Activated CD4-positive, alpha-beta T cell treated with anti-CD3 and anti-CD28 coated beads for 36 hours (primary cell): ENCODE data around the gene CALHM2. TPM values are rescaled to one million over a fixed set of nuclear protein-coding genes. Genes with fewer than 3 reads are reported as not detected.

Source experiments
- ATAC-seq: fragments of 200-7000 bp; cut with Tn5 transposase; one replicate; pipeline ENCODE4 v1.10.0; 2021; ENCODE audit warnings: mild to moderate bottlenecking, moderate library complexity
- CTCF ChIA-PET: fragments of 350-600 bp; sonication (Branson Sonifier 250); formaldehyde crosslinking; loops from one replicate; lab custom pipeline; 2021; ENCODE audit warnings: antibody characterized with exemption; lab: Charles Lee
- POLR2A ChIA-PET: fragments of 350-600 bp; sonication (Branson Sonifier 250); formaldehyde crosslinking; loops from one replicate; lab custom pipeline; 2021; ENCODE audit warnings: antibody characterized with exemption, inconsistent platforms; lab: Charles Lee
- DNase-seq: peaks from one replicate; pipeline ENCODE4 v3.0.0-alpha.2; 2020
- H3K27ac Mint-ChIP-seq: one replicate; pipeline ENCODE4 v1.8.0; 2021; ENCODE audit warnings: mixed read lengths
- H3K27me3 Mint-ChIP-seq: one replicate; pipeline ENCODE4 v1.8.0; 2021; ENCODE audit warnings: mixed read lengths
- H3K36me3 Mint-ChIP-seq: one replicate; pipeline ENCODE4 v1.8.0; 2021; ENCODE audit warnings: low read depth, mixed read lengths
- H3K4me1 Mint-ChIP-seq: one replicate; pipeline ENCODE4 v1.8.0; 2021; ENCODE audit warnings: mixed read lengths
- H3K4me3 Mint-ChIP-seq: one replicate; pipeline ENCODE4 v1.8.0; 2021; ENCODE audit warnings: mild to moderate bottlenecking, moderate library complexity, mixed read lengths
- H3K9me3 Mint-ChIP-seq: one replicate; pipeline ENCODE4 v1.8.0; 2021; ENCODE audit warnings: low read depth, mixed read lengths
- intact Hi-C, 2 experiments: fragments of 100-400 bp; cut with DNase I in 1 of 2; cut with micrococcal nuclease in 1 of 2; formaldehyde crosslinking; loops; one replicate each; pipeline versions ENCODE4 v1.14.2 to v1.15.1; 2022 to 2024; cut with DNase I, micrococcal nuclease
- total RNA-seq, 2 experiments: library from RNA; stranded (reverse); gene quantifications; one replicate each; pipeline ENCODE4 v1.2.3, GENCODE V29; 2021

The CALHM2 gene
- total RNA-seq, 2 experiments from 2014 or later = 10.1 to 12.0 TPM

DNA sequence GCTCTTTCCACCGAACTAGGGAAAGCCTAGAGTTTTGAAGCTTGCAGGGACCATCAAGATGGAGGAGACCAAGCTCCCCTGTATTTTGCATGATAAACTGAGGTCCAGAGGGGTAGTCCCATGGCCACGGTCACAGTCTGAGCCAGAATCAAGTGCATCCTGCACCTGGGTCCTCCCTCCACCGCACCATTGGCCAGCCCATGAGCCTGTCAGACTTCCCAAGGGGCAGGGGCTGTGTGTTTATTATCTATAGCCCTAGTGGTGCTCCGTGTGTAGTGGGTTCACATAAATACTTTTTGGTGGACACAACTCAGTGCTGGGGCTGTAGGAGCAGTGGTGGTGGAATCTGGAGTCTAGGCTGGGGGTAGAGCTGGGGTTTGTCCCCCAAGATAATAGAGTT lies 23.3 kb upstream of the CALHM2 start:
- DNase-seq (no peak), ATAC-seq (no peak)
- intact Hi-C loops = no loop called here
- no peak overlapping the region for H3K4me3 Mint-ChIP-seq
- no peaks in the 10 kb centered on the region for H3K9me3 Mint-ChIP-seq
- no peaks in the 10 kb centered on the region for H3K36me3 Mint-ChIP-seq
- H3K4me1 Mint-ChIP-seq = peaks cover 19% of the 10 kb centered on the region
- no peaks in the 10 kb centered on the region for H3K27me3 Mint-ChIP-seq
- POLR2A ChIA-PET = no interaction called here
- CTCF ChIA-PET = interaction anchor here (1.4 to 3.4 kb wide), 2 partner anchors 10 to 33 kb away, joined by 4 to 23 read pairs; no protein-coding TSS in a partner anchor
- no peak overlapping the region for H3K27ac Mint-ChIP-seq

DNA sequence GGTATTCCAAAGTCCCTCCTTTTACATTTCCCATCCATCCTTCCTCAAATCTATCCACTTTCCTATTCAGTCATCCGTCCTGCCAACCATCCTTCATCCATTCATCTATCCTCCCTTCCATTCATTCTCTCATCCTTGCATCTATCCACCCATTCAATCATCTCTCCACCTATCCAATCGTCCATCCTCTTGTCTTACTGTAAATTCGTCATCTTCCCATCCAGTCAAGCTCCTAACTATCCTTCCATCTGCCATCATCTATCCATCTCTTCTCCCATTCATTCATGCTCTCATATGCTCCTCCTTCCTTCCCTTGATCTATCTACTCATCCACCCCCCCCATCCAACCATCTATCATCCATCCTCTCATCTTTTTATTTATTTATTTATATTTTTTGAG lies 21.9 kb upstream of the CALHM2 start:
- no peaks in the 10 kb centered on the region for H3K36me3 Mint-ChIP-seq
- no peak overlapping the region for H3K27ac Mint-ChIP-seq
- DNase-seq (no peak), ATAC-seq (no peak)
- no peak overlapping the region for H3K4me3 Mint-ChIP-seq
- no peaks in the 10 kb centered on the region for H3K9me3 Mint-ChIP-seq
- CTCF ChIA-PET = interaction anchor here (1.4 kb wide), 1 partner anchor 32 kb away, joined by 4 read pairs; no protein-coding TSS in a partner anchor
- intact Hi-C loops = no loop called here
- POLR2A ChIA-PET = no interaction called here
- no peaks in the 10 kb centered on the region for H3K27me3 Mint-ChIP-seq
- peaks cover 21% of the 10 kb centered on the region for H3K4me1 Mint-ChIP-seq

DNA sequence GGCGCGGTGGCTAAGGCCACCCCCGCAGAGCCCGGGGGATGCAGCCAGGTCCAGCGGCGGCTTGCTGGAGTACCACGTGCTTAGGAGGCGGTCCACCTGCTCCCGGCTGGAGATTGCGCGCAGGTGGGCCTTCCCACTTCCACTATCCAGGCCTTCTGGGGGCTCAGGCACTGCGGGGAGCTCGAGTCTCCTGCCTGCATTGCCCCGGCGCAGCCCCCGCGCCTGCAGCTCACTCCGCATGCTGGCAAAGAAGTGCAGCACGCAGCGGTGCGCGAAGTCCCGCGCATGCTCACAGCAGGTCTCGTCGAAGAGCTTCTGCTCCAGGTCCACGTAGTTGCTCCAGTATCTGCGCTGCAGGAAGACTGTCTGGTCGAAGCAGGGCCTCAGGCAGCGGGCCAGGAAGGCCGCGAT lies 21.1 kb upstream of the CALHM2 start:
- H3K36me3 Mint-ChIP-seq = no peaks in the 10 kb centered on the region
- intact Hi-C loops = no loop called here
- H3K27ac Mint-ChIP-seq = no peak overlapping the region
- no peak for DNase-seq
- no peaks in the 10 kb centered on the region for H3K9me3 Mint-ChIP-seq
- H3K4me3 Mint-ChIP-seq = no peak overlapping the region
- ChIA-PET POLR2A (no interaction called here), CTCF (no interaction called here)
- no peak for ATAC-seq
- H3K4me1 Mint-ChIP-seq = peaks cover 21% of the 10 kb centered on the region
- H3K27me3 Mint-ChIP-seq = no peaks in the 10 kb centered on the region

DNA sequence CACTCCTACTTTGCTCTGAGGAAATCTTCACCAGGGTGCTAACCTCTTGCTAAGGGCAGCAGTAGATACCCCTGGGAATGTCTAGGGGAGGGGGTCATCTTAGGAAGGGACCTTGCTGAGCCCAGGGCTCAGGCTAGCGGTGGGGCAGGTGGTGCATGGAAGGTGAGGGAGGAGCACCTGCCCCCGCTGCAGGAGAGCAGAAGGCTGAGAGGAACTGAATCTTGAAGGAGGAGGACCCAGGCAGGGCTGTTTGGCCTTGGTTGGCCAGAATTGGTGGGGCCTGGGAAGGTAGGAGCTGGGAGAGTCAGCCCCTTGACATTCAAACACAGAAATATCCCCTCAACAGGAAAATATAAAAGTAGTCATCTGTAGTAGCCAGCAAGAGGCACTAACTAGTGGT lies 19.8 kb upstream of the CALHM2 start:
- Mint-ChIP-seq H3K9me3 (no peaks in the 10 kb centered on the region), H3K27me3 (no peaks in the 10 kb centered on the region), H3K4me3 (peak overlapping the region; percentile 20), H3K27ac (peak overlapping the region; percentile 49), H3K4me1 (peaks cover 21% of the 10 kb centered on the region), H3K36me3 (no peaks in the 10 kb centered on the region)
- ChIA-PET POLR2A (interaction anchor here (0.6 kb wide), 1 partner anchor 280 kb away, joined by 6 read pairs; no protein-coding TSS in a partner anchor), CTCF (interaction anchor here (1.2 kb wide), 1 partner anchor 12 kb away, joined by 3 read pairs; no protein-coding TSS in a partner anchor)
- intact Hi-C loops = no loop called here
- no peak for ATAC-seq
- DNase-seq = no peak

DNA sequence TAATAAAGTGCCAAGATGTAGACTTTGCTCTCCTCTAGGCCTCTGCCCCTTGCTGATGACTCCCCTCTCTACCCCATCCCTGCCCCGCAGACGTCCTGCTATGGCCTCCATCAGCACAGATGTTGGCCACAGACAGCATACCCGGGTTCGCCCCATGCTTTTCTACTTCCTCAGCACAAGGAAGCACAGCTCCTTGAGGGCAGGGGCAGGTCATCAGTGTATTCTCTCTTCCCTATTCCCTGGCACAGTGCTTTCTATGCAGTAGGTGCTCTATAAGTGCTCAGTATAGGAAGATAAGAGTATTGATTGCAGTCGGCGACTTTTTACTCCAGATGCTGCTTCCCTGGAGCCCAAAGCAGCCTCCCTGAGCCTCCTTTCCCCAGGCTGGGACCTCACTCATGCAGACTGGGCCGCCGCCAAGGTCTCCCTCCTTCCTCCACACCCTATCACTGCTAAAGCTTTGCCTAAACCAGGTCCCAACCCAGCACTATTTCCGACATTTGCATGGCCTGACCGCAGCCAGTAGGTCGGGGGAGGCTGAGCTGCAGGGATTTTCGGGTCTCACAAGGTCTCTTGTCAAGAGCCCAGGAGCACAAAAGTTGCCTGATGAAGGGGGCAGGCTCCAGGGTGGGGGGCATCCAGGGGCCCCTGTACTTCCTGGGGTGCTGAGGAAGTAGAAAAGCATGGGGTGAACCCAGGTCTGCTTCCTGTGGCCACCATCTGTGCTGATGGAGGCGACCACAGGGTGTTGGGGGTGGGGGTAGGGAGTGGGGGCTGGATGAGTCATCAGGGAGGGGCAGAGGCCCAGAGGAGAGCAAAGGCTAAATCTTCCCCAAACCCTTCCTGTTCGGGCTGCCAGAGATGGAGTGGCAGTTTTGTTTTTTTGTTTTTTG lies 18.8 kb upstream of the CALHM2 start:
- intact Hi-C loops = loop anchor here in 1 of 2 experiments (1.0 kb wide), 1 partner anchor 75 kb away; the partner anchor contains the start of genes ATP5MK and PDCD11
- POLR2A ChIA-PET = interaction anchor here (0.6 kb wide), 2 partner anchors 30 to 188 kb away, joined by 3 read pairs; no protein-coding TSS in a partner anchor
- DNase-seq (peak; percentile 80), ATAC-seq (peak; percentile 91)
- H3K4me1 Mint-ChIP-seq = peaks cover 18% of the 10 kb centered on the region
- CTCF ChIA-PET = interaction anchor here (1.8 kb wide), 1 partner anchor 14 kb away, joined by 8 read pairs; no protein-coding TSS in a partner anchor
- no peak overlapping the region for H3K4me3 Mint-ChIP-seq
- no peaks in the 10 kb centered on the region for H3K27me3 Mint-ChIP-seq
- H3K27ac Mint-ChIP-seq = peak overlapping the region; percentile 61
- no peaks in the 10 kb centered on the region for H3K36me3 Mint-ChIP-seq
- no peaks in the 10 kb centered on the region for H3K9me3 Mint-ChIP-seq

DNA sequence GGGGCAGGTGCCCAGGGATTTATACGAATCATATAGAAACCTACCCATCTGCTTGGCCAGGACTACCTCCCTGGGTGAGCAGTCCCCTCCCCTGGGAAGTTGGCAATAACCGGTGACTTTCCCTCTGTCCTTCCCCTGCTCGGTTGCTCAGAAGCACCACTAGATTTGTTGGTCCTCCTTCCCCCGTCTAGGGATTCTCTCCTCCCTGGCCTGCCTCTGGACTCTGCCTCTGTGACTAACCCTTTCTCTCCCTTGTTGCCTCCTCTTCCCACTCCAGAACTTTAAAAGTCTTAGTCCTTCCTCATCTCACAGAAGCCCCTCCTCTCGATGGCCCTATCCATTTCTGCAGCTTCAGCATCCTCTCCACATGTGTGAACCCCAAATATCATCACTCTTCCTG lies 17.0 kb upstream of the CALHM2 start:
- H3K9me3 Mint-ChIP-seq = no peaks in the 10 kb centered on the region
- DNase-seq (no peak), ATAC-seq (no peak)
- H3K4me1 Mint-ChIP-seq = peaks cover 18% of the 10 kb centered on the region
- no peaks in the 10 kb centered on the region for H3K27me3 Mint-ChIP-seq
- H3K27ac Mint-ChIP-seq = no peak overlapping the region
- POLR2A ChIA-PET = interaction anchor here (0.6 kb wide), 1 partner anchor 106 kb away, joined by 6 read pairs; no protein-coding TSS in a partner anchor
- no peaks in the 10 kb centered on the region for H3K36me3 Mint-ChIP-seq
- intact Hi-C loops = no loop called here
- no peak overlapping the region for H3K4me3 Mint-ChIP-seq
- CTCF ChIA-PET = interaction anchor here (0.8 to 1.8 kb wide), 2 partner anchors 16 to 47 kb away, joined by 5 to 8 read pairs; no protein-coding TSS in a partner anchor

DNA sequence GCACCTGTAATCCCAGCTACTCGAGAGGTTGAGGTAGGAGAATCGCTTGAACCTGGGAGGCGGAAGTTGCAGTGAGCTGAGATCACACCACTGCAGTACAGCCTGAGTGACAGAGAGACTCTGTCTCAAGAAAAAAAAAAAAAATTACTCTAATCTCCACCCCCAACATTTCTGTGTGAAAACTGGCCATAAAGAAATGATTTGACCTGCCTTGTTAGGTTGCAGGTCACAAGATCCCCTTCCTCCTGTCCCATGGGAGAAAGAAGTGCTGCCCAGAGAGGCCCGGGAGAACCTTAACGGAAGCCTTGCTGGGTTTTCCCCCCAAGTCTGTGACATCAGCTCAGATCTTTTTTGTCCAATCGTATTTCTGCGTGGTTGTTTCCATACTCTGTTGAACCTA lies 15.2 kb upstream of the CALHM2 start:
- no peak overlapping the region for H3K27ac Mint-ChIP-seq
- ChIA-PET POLR2A (no interaction called here), CTCF (no interaction called here)
- H3K27me3 Mint-ChIP-seq = no peaks in the 10 kb centered on the region
- no peaks in the 10 kb centered on the region for H3K9me3 Mint-ChIP-seq
- no peak overlapping the region for H3K4me3 Mint-ChIP-seq
- intact Hi-C loops = no loop called here
- ATAC-seq (no peak), DNase-seq (no peak)
- H3K36me3 Mint-ChIP-seq = no peaks in the 10 kb centered on the region
- H3K4me1 Mint-ChIP-seq = peaks cover 18% of the 10 kb centered on the region

DNA sequence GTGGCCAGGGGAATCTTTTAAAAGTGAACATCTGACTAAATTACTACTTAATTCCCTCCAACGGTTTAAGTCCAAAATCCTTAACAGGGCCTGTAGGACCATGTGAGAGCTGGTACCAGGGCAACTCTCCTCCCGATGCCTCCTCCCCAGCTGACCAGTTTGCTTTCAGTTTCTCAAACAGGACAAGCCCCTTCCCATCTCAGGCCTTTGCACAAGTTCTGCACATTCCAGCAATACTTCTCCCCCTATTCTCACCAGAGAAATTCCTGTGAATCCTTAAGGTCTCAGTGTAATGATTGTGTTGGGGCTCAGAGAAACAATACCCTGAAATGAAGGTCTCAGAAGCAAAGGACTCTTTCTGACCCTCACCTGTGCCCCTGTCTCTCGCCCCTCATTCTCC lies 14.6 kb upstream of the CALHM2 start:
- ChIA-PET POLR2A (no interaction called here), CTCF (no interaction called here)
- no peaks in the 10 kb centered on the region for H3K36me3 Mint-ChIP-seq
- no peak for DNase-seq
- no peak overlapping the region for H3K27ac Mint-ChIP-seq
- peaks cover 11% of the 10 kb centered on the region for H3K4me1 Mint-ChIP-seq
- no peak overlapping the region for H3K4me3 Mint-ChIP-seq
- no peak for ATAC-seq
- no peaks in the 10 kb centered on the region for H3K27me3 Mint-ChIP-seq
- intact Hi-C loops = no loop called here
- H3K9me3 Mint-ChIP-seq = no peaks in the 10 kb centered on the region

DNA sequence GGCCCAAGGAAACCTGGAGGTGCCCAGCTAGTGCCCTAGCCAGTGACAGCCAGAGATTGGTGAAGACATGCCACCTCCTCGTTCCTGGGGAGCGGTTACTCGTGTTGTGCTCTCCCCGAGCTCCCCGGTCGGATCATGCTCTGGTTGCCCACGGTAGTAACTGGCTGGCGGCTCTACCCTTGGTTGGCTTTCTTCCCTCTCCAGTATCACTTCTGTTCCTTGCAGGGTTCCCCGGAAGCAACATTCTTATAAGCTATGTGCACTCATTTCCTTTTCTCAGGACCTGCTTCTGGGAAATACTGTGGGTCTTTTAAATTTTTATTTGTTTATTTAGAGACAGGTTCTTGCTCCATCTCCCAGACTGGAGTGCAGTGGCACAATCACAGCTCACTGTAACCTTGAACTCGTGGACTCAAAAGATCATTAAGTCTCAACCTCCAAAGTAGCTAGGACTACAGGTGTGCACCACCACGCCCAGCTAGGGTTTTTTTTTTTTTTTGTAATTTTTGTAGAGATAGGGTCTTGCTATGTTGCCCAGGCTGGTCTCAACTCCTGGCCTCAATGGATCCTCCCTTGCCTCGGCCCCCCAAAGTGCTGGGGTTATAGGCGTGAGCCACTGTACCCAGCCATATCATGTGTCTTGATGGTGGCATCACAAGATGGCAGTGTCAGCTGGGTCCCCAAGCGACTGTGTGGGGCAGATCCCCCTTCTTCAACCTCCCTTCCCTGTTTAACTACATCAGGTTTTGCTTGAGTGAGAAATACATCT lies 13.4 kb upstream of the CALHM2 start:
- DNase-seq (no peak), ATAC-seq (no peak)
- CTCF ChIA-PET = interaction anchor here (0.7 to 1.3 kb wide), 5 partner anchors 11 to 264 kb away, joined by 3 to 4 read pairs (median 4); no protein-coding TSS in a partner anchor
- POLR2A ChIA-PET = no interaction called here
- no peaks in the 10 kb centered on the region for H3K36me3 Mint-ChIP-seq
- H3K9me3 Mint-ChIP-seq = no peaks in the 10 kb centered on the region
- H3K27me3 Mint-ChIP-seq = no peaks in the 10 kb centered on the region
- H3K4me1 Mint-ChIP-seq = peaks cover 4% of the 10 kb centered on the region
- H3K4me3 Mint-ChIP-seq = no peak overlapping the region
- intact Hi-C loops = no loop called here
- no peak overlapping the region for H3K27ac Mint-ChIP-seq

DNA sequence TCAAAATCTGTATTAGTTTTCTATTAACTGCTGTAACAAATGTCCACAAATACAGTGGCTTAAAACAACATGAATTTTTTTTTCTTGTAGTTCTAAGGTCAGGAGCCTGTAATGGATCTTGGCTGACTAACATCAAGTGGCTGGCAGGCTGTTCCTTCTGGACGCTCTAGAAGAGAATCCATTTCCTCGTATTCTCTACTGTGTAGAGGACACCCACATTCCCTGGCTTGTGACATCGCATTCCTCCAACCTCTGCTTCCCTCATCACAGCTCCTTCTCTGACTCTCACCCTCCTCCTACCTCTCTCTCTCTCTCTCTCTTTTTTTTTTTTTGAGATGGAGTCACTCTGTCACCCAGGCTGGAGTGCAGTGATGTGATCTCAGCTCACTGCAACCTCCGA lies 11.3 kb upstream of the CALHM2 start:
- no peaks in the 10 kb centered on the region for H3K36me3 Mint-ChIP-seq
- ChIA-PET CTCF (no interaction called here), POLR2A (no interaction called here)
- no peak for DNase-seq
- H3K27ac Mint-ChIP-seq = no peak overlapping the region
- H3K4me1 Mint-ChIP-seq = no peaks in the 10 kb centered on the region
- H3K4me3 Mint-ChIP-seq = no peak overlapping the region
- ATAC-seq = no peak
- H3K9me3 Mint-ChIP-seq = no peaks in the 10 kb centered on the region
- no peaks in the 10 kb centered on the region for H3K27me3 Mint-ChIP-seq
- intact Hi-C loops = no loop called here

DNA sequence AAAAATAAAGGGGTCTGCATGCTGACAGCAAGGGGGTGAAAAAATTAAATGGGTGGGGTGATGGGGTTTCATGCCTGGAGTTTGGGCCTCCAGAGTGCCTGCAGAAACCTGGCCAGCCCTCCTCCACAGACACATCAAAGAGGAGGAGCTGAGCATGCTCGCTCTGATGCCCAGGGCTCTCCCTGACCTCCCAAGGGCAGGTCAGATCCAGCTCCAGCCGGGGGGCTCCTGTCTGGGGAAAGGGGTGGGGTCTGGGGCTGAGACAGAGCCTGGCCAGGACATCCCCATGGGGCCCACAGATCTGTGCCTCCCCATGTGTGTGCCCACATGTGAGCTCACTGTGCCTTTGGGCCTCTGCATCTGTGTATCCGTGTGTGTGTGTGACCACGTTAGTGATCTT lies 7.4 kb upstream of the CALHM2 start:
- ChIA-PET POLR2A (no interaction called here), CTCF (interaction anchor here (0.6 to 1.1 kb wide), 2 partner anchors 12 to 355 kb away, joined by 3 read pairs; no protein-coding TSS in a partner anchor)
- Mint-ChIP-seq H3K27me3 (no peaks in the 10 kb centered on the region), H3K9me3 (no peaks in the 10 kb centered on the region), H3K4me1 (no peaks in the 10 kb centered on the region), H3K27ac (no peak overlapping the region), H3K36me3 (no peaks in the 10 kb centered on the region), H3K4me3 (no peak overlapping the region)
- ATAC-seq = no peak
- DNase-seq = no peak
- intact Hi-C loops = no loop called here
